ENCODE measurements around the gene CBARP. TPM values are rescaled to one million over a fixed set of nuclear protein-coding genes. Genes with fewer than 3 reads are reported as not detected.
A peak's percentile ranks its signal among the peaks of the same experiment; 100 is the strongest.

The CBARP gene
- total RNA-seq, 1 donor: 1.8 TPM

DNA sequence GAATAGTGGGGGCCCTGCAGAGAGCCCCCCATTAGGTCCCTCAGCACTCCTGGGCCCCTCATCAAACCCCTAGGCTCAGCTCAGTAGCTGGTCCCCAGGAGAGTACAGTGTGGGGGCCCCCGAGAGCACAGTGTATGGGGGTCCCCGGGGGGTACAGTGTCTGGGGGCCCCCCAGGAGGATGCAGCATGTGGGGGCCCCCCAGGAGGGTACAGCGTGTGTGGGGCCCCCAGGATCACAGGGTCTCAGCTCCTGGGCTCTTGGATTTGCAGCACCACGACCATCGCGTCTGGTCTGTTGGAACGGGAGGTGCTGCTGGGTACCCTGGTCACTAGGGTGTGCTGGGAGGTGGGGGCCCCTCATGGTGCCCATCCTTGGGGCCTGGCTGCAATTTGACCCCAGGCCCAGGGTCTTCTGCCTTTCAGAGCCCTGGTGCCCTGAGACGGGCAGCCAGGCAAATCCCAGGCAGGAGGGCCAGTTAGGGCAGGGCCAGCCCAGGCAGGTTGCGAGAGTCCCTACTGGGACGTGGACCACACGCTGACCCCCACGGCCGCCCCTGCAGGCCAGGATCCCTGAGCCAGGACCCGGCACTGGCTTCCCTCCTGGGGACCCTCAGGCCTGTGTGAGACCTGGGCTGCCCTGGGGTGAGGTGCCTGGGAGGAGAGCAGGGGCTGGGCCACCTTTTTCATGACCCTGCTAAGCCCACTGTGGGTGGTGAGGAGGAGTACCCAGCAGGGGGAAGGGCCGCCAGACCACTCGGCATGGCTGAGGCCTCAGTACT is 13.6 kb downstream of the CBARP start:
- no peak for DNase-seq (ENCODE audit: insufficient read length, low spot score, missing footprints)
- no peaks in the 10 kb centered on the region for H3K27me3 ChIP-seq (ENCODE audit: insufficient read depth, low read length)
- no peak overlapping the region for H3K4me2 ChIP-seq (ENCODE audit: insufficient read depth, low read length)
- H3K36me3 ChIP-seq (ENCODE audit: insufficient read depth, low read length): peaks cover 26% of the 10 kb centered on the region
- no peak overlapping the region for H2AFZ ChIP-seq (ENCODE audit: low read length)
- H3K27ac ChIP-seq (ENCODE audit: low read depth, low read length): no peak overlapping the region
- H4K20me1 ChIP-seq (ENCODE audit: insufficient read depth, low read length): peaks cover 22% of the 10 kb centered on the region
- H3K4me3 ChIP-seq (ENCODE audit: insufficient read depth, low read length): no peak overlapping the region
- H3K9me3 ChIP-seq (ENCODE audit: low read depth, low read length): no peaks in the 10 kb centered on the region
- H3K79me2 ChIP-seq (ENCODE audit: insufficient read depth, low read length): peaks cover 32% of the 10 kb centered on the region
- no peaks in the 10 kb centered on the region for H3K4me1 ChIP-seq (ENCODE audit: insufficient read depth, low read length)
- TF ChIP-seq, protein P1, sequence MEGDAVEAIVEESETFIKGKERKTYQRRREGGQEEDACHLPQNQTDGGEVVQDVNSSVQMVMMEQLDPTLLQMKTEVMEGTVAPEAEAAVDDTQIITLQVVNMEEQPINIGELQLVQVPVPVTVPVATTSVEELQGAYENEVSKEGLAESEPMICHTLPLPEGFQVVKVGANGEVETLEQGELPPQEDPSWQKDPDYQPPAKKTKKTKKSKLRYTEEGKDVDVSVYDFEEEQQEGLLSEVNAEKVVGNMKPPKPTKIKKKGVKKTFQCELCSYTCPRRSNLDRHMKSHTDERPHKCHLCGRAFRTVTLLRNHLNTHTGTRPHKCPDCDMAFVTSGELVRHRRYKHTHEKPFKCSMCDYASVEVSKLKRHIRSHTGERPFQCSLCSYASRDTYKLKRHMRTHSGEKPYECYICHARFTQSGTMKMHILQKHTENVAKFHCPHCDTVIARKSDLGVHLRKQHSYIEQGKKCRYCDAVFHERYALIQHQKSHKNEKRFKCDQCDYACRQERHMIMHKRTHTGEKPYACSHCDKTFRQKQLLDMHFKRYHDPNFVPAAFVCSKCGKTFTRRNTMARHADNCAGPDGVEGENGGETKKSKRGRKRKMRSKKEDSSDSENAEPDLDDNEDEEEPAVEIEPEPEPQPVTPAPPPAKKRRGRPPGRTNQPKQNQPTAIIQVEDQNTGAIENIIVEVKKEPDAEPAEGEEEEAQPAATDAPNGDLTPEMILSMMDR (IDR thresholded peaks at IDR 0.05; ENCODE audit: extremely low read depth, low read depth, low read length): no peak

DNA sequence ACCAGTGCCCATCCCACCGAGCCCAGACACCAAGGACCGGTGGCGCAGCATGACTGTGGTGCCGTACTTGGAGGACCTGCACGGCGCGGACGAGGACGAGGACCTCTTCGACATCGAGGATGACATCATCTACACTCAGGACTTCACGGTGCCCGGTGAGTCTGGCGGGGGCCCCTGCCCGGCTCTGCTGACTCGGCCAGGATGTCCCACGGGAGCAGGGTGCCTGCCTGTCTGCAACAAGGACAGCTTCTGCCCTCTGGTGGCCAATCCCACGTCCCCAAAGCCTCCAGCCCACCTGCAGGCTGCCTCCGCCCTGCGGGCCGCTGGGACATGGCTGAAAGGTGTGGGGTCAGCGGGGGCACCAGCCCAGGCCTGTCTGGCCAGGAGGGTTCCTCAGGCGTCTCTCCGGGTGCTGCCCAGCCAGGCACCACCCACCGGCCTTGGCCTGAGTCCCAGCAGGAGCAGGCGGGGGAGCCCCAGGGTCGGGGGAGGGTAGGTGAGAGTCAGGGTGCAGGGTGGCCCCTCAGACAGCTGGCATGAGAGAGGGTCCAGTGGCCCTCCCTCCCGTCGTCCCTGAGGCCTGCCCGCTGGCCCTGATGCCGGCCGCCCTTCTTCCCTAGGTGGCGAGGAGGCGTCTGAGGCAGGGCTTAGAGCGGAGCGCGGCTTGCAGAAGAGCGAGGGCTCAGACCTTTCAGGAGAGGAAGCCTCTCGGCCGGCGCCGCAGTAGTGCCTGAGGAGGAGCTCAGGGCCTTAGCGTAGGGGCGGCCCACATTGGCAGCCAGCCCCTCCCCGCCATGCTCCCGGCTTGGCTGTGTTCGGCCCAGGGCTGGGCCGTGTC is 14.6 kb downstream of the CBARP start:
- no peak overlapping the region for H3K27ac ChIP-seq (ENCODE audit: low read depth, low read length)
- no peaks in the 10 kb centered on the region for H3K9me3 ChIP-seq (ENCODE audit: low read depth, low read length)
- no peak overlapping the region for H2AFZ ChIP-seq (ENCODE audit: low read length)
- no peak overlapping the region for H3K4me3 ChIP-seq (ENCODE audit: insufficient read depth, low read length)
- TF ChIP-seq, protein P1 (IDR thresholded peaks at IDR 0.05; ENCODE audit: extremely low read depth, low read depth, low read length): peak; percentile 45
- peaks cover 42% of the 10 kb centered on the region for H3K79me2 ChIP-seq (ENCODE audit: insufficient read depth, low read length)
- peaks cover 26% of the 10 kb centered on the region for H3K36me3 ChIP-seq (ENCODE audit: insufficient read depth, low read length)
- H3K4me2 ChIP-seq (ENCODE audit: insufficient read depth, low read length): no peak overlapping the region
- H4K20me1 ChIP-seq (ENCODE audit: insufficient read depth, low read length): peaks cover 27% of the 10 kb centered on the region
- DNase-seq (ENCODE audit: insufficient read length, low spot score, missing footprints): peak; percentile 97
- no peaks in the 10 kb centered on the region for H3K4me1 ChIP-seq (ENCODE audit: insufficient read depth, low read length)
- H3K27me3 ChIP-seq (ENCODE audit: insufficient read depth, low read length): no peaks in the 10 kb centered on the region

DNA sequence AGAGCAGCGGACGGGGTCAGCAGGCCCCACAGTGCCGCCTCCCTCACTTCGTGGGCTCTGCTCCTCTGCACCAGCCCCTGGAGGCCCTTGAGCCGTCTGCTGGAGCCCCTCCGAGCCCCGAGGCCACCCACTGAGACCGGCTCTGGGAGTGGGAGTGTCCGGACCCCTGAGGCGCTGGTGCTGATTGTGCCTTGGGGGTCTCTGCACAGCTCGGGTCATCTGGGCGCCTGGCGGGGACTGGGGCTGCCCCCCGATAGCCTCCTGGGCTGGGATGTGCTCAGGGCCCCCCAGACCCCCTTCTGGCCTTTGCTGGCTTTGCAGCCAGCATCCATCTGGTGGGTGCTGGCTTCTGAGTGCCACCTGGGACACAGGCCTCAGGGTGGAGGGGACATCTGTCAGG is 15.4 kb downstream of the CBARP start:
- no peak overlapping the region for H2AFZ ChIP-seq (ENCODE audit: low read length)
- no peak overlapping the region for H3K27ac ChIP-seq (ENCODE audit: low read depth, low read length)
- H3K4me3 ChIP-seq (ENCODE audit: insufficient read depth, low read length): no peak overlapping the region
- peaks cover 30% of the 10 kb centered on the region for H4K20me1 ChIP-seq (ENCODE audit: insufficient read depth, low read length)
- H3K79me2 ChIP-seq (ENCODE audit: insufficient read depth, low read length): peaks cover 51% of the 10 kb centered on the region
- no peaks in the 10 kb centered on the region for H3K4me1 ChIP-seq (ENCODE audit: insufficient read depth, low read length)
- DNase-seq (ENCODE audit: insufficient read length, low spot score, missing footprints): no peak
- H3K36me3 ChIP-seq (ENCODE audit: insufficient read depth, low read length): peaks cover 22% of the 10 kb centered on the region
- no peak overlapping the region for H3K4me2 ChIP-seq (ENCODE audit: insufficient read depth, low read length)
- TF ChIP-seq, protein P1 (IDR thresholded peaks at IDR 0.05; ENCODE audit: extremely low read depth, low read depth, low read length): no peak
- no peaks in the 10 kb centered on the region for H3K27me3 ChIP-seq (ENCODE audit: insufficient read depth, low read length)
- no peaks in the 10 kb centered on the region for H3K9me3 ChIP-seq (ENCODE audit: low read depth, low read length)

DNA sequence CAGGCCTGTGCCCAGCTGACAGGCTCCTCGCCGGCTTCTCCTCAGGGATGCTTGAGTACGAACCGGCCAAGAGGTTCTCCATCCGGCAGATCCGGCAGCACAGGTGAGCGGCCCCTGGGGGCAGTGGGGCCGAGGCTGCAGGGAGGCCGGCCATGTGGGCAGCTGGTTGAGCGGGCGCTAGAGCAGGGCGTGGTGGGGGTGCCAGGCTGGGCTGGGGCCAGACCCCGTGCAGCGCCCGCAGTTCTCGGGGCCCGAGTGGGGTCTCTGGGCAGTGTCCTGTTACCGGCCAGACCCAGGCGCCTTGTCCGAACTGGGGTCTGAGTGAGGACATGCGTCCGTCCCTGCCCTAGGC is 15.9 kb downstream of the CBARP start:
- no peaks in the 10 kb centered on the region for H3K9me3 ChIP-seq (ENCODE audit: low read depth, low read length)
- H3K36me3 ChIP-seq (ENCODE audit: insufficient read depth, low read length): peaks cover 21% of the 10 kb centered on the region
- H2AFZ ChIP-seq (ENCODE audit: low read length): no peak overlapping the region
- H4K20me1 ChIP-seq (ENCODE audit: insufficient read depth, low read length): peaks cover 33% of the 10 kb centered on the region
- H3K4me2 ChIP-seq (ENCODE audit: insufficient read depth, low read length): no peak overlapping the region
- H3K27ac ChIP-seq (ENCODE audit: low read depth, low read length): peak overlapping the region; percentile 17
- DNase-seq (ENCODE audit: insufficient read length, low spot score, missing footprints): no peak
- H3K27me3 ChIP-seq (ENCODE audit: insufficient read depth, low read length): no peaks in the 10 kb centered on the region
- no peak overlapping the region for H3K4me3 ChIP-seq (ENCODE audit: insufficient read depth, low read length)
- peaks cover 1% of the 10 kb centered on the region for H3K4me1 ChIP-seq (ENCODE audit: insufficient read depth, low read length)
- H3K79me2 ChIP-seq (ENCODE audit: insufficient read depth, low read length): peaks cover 56% of the 10 kb centered on the region
- TF ChIP-seq, protein P1 (IDR thresholded peaks at IDR 0.05; ENCODE audit: extremely low read depth, low read depth, low read length): no peak

Measured in osteoblast (primary cell).